Measurements from ENCODE around the gene ERN1.
A peak's percentile ranks its signal among the peaks of the same experiment; 100 is the strongest.

The ERN1 gene

GRCh38 chr17:64022611-64023063 is 107.3 kb downstream of the ERN1 start:
- DNase-seq, result peak; percentile 75

- DNase-seq, result peak; percentile 89
These were observed 109.7 kb downstream of the ERN1 start, which contains the start of gene ICAM2 for GRCh38 chr17:64020056-64020766. ICAM2 (minus strand) TSS chr17:64020633; CDS start chr17:64006691, 13,942 bp downstream.

DNA sequence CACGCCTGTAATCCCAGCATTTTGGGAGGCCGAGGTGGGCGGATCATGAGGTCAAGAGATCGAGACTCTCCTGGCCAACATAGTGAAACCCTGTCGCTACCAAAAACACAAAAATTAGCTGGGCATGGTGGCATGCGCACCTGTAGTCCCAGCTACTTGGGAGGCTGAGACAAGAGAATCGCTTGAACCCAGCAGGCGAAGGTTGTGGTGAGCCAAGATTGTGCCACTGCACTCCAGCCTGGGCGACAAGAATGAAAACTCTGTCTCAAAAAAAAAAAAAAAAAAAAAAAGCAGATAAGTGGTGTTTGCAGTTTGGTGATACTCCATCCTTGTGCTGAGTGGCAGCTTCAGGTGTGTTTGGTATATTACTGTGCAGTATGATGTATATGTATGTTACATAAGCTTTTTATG is 110.4 kb downstream of the ERN1 start:
- peak; percentile 66 for DNase-seq

- DNase-seq, result peak; percentile 51
These were observed 112.5 kb downstream of the ERN1 start for GRCh38 chr17:64017381-64017980.

GRCh38 chr17:64016974-64017373 is 113.0 kb downstream of the ERN1 start:
- DNase-seq, result no peak

DNA sequence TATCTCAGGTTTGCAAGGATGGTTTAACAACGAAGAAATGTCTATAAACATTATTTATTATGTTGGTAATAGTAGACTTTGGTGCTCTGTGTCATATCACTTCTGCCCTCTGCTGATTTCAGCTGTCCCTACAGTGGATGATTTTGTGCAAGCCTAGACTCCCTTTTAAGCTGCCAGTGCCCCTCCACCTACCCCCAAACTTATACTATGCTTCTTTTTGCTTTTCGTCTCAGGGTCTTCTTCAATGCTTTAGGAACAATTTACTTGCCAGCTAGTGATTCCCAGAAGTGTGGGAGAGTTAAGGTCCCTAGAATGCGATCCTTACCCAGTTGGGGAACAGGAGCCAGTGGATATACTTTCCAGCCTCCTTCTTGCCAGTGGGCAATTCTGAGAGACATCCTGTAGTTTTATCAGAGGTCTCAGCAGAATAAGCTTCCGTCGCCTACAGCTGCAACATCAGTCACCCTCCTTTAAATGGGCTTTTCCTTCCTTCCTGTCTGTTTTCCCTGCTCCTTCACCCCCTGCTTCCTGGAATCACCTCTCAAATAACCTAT is 113.6 kb downstream of the ERN1 start:
- DNase-seq, result peak; percentile 58

DNA sequence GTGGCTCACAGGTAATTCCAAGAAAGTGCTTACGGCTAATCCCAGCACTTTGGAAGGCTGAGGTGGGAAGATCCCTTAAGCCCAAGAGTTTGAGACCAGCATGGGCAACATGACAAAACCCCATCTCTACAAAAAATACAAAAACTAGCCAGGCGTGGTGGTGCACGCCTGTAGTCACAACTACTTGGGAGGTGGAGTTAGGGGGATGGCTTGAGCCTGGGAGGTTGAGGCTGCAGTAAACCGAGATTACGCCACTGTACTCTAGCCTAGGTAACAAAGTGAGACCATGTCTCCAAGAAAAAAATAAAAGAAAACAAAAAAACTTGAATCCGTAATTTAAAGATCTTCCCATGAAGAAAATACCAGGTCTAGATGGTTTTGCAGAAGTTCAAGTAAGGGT is 114.5 kb downstream of the ERN1 start:
- DNase-seq, result no peak

- DNase-seq, result no peak
These were observed 120.2 kb downstream of the ERN1 start for GRCh38 chr17:64009571-64010402.

- DNase-seq, result no peak
These were observed 121.1 kb downstream of the ERN1 start for GRCh38 chr17:64008830-64009229.

GRCh38 chr17:64008346-64008745 is 121.6 kb downstream of the ERN1 start:
- no peak for DNase-seq

DNA sequence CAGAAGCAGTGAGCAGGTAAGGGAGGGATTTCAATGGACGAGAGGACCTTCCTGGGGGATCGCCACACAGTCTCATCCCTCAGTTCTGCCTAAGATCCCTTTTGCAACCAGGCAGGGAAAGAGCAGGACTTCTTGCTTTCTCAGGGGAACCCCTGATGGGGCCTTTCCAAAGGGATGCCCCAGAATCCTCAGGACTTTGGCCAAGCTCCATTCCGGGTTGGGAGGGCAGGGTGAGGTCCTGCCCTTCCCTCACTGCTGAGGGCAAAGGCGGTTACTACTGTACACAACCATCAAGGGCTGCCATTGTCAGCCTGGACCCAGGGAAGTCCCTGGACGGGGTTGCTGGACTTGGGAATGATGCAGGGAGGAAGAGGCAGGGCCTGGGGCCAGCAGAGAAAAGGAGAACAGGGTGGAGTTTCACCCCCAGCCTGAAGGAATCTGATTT is 122.1 kb downstream of the ERN1 start:
- DNase-seq, result no peak

DNA sequence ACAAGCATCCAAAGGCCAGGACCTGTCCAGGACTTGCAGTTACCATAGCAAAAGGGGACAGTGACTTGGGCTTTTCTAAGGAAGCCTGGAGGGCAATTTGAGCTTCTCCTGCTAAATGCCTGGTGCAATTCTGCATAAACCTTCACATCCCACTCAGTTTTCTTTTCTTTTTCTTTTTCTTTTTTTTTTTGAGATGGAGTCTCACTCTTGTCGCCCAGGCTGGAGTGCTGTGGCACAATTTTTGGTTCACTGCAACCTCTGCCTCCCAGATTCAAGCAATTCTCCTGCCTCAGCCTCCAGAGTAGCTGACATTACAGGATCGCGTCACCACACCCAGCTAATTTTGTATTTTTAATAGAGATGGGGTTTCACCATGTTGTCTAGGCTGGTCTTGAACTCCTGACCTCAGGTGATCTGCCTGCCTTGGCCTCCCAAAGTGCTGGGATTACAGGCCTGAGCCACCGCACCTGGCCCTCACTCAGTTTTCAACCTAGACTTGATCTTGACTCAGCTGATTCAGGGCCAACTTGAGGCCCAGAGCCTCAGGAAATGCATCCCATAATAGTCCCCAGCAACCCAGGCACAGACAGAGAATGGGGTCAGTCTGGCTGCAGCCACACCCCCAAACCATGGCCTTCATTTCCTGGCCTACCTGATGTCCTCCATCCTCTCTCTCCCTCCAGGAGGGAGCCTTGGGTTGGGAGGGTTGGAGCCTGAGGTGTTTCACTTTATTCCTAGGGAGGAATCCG is 122.7 kb downstream of the ERN1 start:
- peak; percentile 43 for DNase-seq

- peak; percentile 98 for DNase-seq
These were observed 123.4 kb downstream of the ERN1 start for GRCh38 chr17:64006361-64007088.

DNA sequence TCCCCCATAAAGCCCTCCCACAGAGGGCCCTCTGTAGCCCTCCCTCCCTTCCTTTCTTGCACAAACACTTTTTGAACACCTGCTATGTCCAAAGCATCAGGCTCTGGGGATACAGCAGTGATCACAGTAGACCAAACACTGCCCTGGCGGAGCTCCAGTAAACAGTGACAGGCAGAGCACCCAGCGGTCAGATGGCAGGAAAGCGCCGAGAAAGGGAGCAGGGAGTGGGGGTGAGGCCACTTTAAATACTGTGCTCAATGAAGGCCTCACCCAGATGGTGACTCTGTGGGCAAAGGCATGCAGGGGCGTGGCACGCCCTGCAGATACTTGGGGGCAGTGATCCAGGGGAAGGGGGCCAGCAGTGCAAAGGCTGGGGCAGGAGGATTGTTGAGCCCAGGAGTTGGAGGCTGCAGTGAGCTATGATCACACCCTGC is 124.2 kb downstream of the ERN1 start:
- peak; percentile 93 for DNase-seq

- DNase-seq, result no peak
These were observed 124.8 kb downstream of the ERN1 start for GRCh38 chr17:64004903-64005733.

GRCh38 chr17:64004218-64004770 is 125.7 kb downstream of the ERN1 start:
- DNase-seq, result no peak

- no peak for DNase-seq
These were observed 126.3 kb downstream of the ERN1 start for GRCh38 chr17:64003526-64004121.

DNA sequence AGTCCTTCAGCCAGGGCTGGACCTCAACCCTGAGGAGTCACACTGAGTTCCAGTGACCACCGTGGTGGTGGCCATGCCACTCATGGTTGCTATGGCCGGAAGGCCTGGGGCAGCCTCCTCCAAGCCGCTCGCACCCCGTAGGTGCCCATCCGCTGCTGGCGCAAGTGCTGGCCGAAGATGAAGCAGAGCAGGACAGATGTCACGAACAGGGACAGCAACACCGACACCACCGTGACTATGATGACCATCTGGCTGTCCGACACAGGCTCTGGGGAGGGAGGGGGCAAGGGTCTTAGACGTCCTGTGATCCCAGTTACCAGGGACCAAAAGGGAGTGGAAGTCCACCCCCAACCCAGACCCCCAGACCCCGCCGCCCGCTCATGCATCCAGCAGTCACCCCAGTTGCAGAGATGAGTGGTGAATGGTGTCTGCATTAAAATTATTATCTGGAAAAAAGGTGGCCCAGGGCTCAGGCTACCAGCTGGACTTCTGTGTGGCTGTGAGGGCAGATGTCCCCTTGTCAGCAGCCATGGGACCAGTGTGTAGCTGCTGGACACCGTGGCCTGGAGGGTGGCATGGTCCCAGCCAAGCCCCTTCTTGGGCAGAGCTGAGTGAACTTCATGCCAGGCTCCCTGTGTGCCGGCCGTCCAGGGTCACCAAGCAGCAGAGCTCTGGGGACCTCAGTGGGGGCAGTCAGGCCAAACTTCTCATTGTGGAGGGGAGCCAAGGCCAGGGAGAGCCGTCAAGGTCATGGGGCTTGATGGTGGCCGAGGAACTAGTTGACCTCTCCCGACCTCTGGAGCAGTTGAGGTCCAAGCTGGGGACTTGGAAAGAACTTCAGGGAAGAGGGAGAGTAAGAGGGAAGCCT is 127.1 kb downstream of the ERN1 start:
- no peak for DNase-seq
